GM18505 (cell line): ENCODE data around the gene UNC13D.
A peak's percentile ranks its signal among the peaks of the same experiment; 100 is the strongest.
"Not testable (repeated sequence)": the region's sequence is repeated elsewhere in the genome, so short reads cannot be mapped to it uniquely, and the experiment has no call there.

ENCODE experiments used
- ATAC-seq: cut with Tn5 transposase; IDR thresholded peaks from one replicate; pipeline ENCODE4 v1.9.1; 2021; ENCODE audit not compliant: unreplicated experiment
- POLR2A ChIP-seq: IDR thresholded peaks from 4 replicates; pipeline ENCODE4 v1.6.1; 2011; ENCODE audit warnings: borderline replicate concordance; ENCODE audit not compliant: insufficient read depth, insufficient read length; ENCODE audit errors: extremely low read depth

Gene UNC13D

DNA sequence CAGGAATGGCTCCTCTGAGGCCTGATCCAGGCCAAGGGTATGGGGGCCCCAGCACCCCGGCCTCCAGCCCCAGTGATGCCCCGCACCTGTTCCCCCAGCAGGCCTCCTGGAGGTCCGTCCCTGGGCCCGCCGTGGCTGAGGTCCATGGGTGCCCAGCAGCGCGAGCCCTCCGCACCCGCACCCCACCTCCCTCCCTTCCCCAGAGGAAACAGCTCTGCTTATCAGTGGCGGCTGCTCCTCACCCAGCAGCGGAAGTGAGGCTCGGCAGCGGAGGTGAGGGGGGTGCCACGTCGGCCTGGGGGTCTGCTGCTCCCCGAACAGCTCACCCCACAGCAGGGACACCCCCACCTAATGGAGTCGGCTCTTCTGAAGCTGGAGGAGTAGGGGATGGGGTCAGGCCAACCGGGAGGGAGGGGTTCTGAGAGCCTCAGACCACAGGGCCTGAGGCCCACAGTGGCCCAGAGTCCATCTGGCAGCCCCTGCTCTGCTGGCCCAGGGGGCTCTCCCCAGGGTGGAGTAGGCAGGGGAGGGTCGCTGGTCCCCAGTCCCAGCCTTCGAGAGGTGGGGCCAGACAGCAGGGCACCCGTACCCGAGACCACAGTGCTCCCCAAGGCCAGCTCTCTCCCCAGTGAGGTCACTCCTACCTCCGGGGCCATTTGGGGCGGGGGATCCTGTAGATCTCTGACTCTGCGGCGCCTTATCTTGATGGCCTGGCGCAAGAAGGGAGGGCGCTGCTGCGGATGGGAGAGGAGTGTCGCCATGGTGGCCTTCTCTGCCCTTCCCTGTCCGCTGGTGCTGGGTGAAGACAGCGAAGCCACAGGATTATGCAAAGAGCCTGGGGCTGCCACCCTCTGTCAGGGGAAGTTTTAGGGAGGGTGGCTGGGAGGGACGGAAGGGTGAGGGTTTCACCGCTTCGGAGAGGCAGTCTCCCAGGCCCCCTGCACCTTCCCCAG lies at the start of gene UNC13D:
Gene UNC13D, minus strand, starts transcription at position 828 of the 953 bp plus-strand sequence. Its CDS starts 67 bp downstream, at position 761.
- TF ChIP-seq POLR2A: peak; percentile 42
- no peak for ATAC-seq

DNA sequence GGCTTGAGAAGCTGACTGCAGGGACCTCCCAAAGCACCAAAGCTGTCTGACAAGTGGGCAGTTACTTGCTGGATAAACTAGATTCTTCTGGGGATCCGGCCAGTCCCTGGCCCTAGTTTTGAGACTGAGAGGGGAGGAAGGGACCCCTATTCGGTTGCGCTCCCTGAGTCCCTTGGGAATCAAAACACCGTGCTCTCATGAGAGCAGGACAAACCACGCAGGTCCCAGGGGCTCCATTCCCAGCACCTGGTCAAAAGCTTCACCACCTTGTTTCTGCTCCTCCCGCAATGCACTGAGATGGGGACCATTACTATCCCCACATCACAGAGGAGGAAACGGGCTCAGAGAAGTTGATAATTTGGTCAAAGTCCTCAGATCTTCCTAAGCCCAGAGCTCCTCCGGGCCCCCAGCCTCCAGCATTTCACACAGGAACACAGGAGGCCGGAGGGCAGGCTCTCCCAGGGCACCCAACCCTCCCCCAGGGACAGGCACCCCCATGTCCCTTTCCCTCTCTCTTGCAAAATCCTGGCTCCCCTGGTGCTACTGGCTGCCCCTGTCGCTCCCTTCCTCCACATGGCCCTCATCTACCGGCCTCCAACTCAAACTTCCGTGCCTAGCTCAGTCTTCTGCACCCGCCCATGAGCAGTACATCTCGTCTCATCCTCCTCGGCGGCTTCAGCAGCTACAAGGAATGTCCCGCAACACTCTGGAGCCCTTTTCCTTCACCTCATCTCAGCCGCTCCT lies 49.3 kb upstream of the UNC13D start:
- TF ChIP-seq POLR2A: no peak
- ATAC-seq: no peak

DNA sequence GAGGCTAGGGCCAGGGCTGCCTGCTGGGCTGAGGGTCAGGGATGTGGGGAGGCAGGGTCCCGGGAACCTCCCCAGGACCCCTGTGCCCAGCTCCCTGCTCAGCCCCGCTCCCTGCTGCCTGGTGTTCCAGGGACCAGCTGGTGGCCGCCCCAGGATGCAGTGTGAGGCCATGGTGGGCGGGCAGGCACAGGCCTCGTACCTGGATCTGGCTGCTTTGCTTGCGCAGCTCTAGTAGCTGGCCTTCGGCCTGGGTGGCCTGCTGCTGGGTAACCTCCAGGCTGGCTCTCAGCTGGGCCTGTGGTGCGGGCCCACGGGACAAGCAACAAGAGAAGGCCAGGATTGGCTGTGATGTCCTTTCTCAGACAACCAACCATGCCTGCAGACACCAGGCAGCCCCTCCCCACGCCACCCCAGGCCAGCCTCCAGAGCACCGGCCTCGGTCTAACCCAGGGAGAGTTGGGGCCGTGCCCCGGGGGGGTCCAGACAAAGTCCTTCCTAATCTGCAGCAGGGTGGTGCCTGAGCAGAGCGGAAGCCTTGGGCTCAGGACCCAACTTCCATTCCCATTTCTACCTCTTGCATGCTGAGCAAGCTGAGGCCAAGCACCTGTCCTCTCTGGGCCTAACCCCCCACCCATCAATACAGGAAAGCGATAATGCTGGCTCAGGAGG lies 48.5 kb upstream of the UNC13D start:
- ATAC-seq: no peak
- no peak for TF ChIP-seq POLR2A

- TF ChIP-seq POLR2A: no peak
- no peak for ATAC-seq
Observed at GRCh38 chr17:75891605-75892555, 47.7 kb upstream of the UNC13D start.

GRCh38 chr17:75891022-75891604 lies 46.9 kb upstream of the UNC13D start:
- no peak for ATAC-seq
- TF ChIP-seq POLR2A: no peak

DNA sequence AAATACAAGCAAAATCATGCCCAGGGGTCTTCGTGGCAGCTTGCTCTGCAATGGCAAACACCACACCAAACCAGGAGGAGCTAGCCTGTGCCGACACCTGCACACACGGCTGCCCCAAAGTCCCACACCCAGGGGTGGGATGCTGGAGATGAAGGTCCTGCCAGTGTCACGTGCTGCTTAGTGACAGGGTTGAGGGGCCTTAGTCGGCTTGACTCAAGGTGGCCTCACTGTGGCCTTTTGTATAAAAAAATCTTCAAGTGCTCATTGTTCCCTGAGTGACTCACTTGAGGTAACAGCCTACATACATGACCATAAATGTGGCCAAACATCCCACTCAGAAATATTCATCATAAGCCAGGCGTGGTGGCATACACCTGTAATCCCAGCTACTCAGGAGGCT lies 45.2 kb upstream of the UNC13D start:
- no peak for TF ChIP-seq POLR2A
- ATAC-seq: no peak

GRCh38 chr17:75888484-75888883 lies 44.3 kb upstream of the UNC13D start:
- TF ChIP-seq POLR2A: no peak
- no peak for ATAC-seq

DNA sequence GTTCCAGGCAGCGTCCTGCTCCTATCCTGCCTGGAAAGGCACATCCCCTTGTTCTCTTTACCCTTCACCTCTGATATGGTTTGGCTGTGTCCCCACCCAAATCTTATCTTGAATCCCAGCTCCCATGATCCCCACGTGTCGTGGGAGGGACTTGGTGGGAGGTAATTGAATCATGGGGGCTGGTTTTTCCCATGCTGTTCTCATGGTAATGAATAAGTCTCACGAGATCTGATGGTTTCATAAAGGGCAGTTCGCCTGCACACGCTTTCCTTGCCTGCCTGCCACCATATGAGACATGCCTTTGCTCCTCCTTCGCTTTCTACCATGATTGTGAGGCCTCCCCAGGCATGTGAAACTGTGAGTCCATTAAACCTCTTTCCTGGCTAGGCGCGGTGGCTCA lies 41.7 kb upstream of the UNC13D start:
- ATAC-seq: not testable (repeated sequence)

GRCh38 chr17:75885431-75885830 lies 41.2 kb upstream of the UNC13D start:
- no peak for TF ChIP-seq POLR2A
- no peak for ATAC-seq

- no peak for TF ChIP-seq POLR2A
- ATAC-seq: no peak
Observed at GRCh38 chr17:75881678-75882454, 37.7 kb upstream of the UNC13D start.

DNA sequence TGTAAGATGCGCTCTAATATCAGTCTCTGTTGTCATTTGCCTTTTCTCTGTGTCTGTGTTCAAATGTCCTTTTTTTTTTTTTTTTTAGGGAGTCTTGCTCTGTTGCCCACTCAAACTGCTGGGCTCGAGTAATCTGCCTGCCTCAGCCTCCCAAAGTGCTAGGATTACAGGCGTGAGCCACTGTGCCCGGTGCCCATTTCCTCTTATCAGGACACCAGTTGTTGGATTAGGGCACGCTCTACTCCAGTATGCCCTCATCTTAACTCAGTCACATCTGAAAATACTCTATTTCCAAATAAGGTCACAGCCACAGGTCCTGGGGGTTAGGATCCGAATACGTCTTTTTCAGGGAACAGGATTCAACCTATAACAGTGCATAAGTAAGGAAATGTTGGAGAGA lies 36.1 kb upstream of the UNC13D start:
- TF ChIP-seq POLR2A: no peak

More for the DNA sequence above, 36.1 kb upstream of the UNC13D start:
- ATAC-seq: no peak
